GM21423 (cell line): Measurements from ENCODE around the gene EMC10.
"Not testable (repeated sequence)": the region's sequence is repeated elsewhere in the genome, so short reads cannot be mapped to it uniquely, and the experiment has no call there.

Experiments
- ATAC-seq: cut with Tn5 transposase; IDR thresholded peaks from one replicate; pipeline ENCODE4 v1.9.1; 2021; ENCODE audit warnings: mild to moderate bottlenecking, moderate library complexity; ENCODE audit not compliant: unreplicated experiment

EMC10 gene

GRCh38 chr19:50450369-50451222 is 25.7 kb upstream of the EMC10 start:
- ATAC-seq = no peak

GRCh38 chr19:50451223-50451534 is 25.1 kb upstream of the EMC10 start:
- no peak for ATAC-seq

- ATAC-seq = no peak
These were observed 23.1 kb upstream of the EMC10 start for GRCh38 chr19:50453243-50453642.

GRCh38 chr19:50455992-50456391 is 20.3 kb upstream of the EMC10 start:
- no peak for ATAC-seq

- no peak for ATAC-seq
These were observed 19.0 kb upstream of the EMC10 start for GRCh38 chr19:50457300-50457699.

- ATAC-seq = no peak
These were observed 17.8 kb upstream of the EMC10 start for GRCh38 chr19:50458396-50459066.

- no peak for ATAC-seq
These were observed 17.2 kb upstream of the EMC10 start for GRCh38 chr19:50459067-50459456.

- no peak for ATAC-seq
These were observed 16.7 kb upstream of the EMC10 start for GRCh38 chr19:50459638-50460037.

- peak; percentile 55 for ATAC-seq
These were observed 16.0 kb upstream of the EMC10 start for GRCh38 chr19:50460161-50460765.

GRCh38 chr19:50461066-50461875 is 15.0 kb upstream of the EMC10 start:
- peak; percentile 44 for ATAC-seq

GRCh38 chr19:50462970-50463369 is 13.3 kb upstream of the EMC10 start:
- no peak for ATAC-seq

- ATAC-seq = no peak
These were observed 12.0 kb upstream of the EMC10 start for GRCh38 chr19:50464348-50464747.

GRCh38 chr19:50465000-50465399 is 11.3 kb upstream of the EMC10 start:
- no peak for ATAC-seq

GRCh38 chr19:50465986-50466705 is 10.2 kb upstream of the EMC10 start:
- no peak for ATAC-seq

GRCh38 chr19:50466706-50467039 is 9.6 kb upstream of the EMC10 start:
- ATAC-seq = no peak

GRCh38 chr19:50467566-50467965 is 8.7 kb upstream of the EMC10 start:
- ATAC-seq = no peak

GRCh38 chr19:50468818-50469217 is 7.5 kb upstream of the EMC10 start:
- ATAC-seq = no peak

GRCh38 chr19:50473336-50473735 is 3.0 kb upstream of the EMC10 start:
- not testable (repeated sequence) for ATAC-seq

- ATAC-seq = no peak
These were observed 1.2 kb upstream of the EMC10 start for GRCh38 chr19:50475101-50475568.

- ATAC-seq = no peak
These were observed 527 bp upstream of the EMC10 start for GRCh38 chr19:50475736-50476223.

GRCh38 chr19:50476907-50477238 is 566 bp downstream of the EMC10 start:
- ATAC-seq = no peak
